Measurements from ENCODE around the gene NINJ2. TPM values are rescaled to one million over a fixed set of nuclear protein-coding genes. Genes with fewer than 3 reads are reported as not detected.
"Not testable (repeated sequence)": the region's sequence is repeated elsewhere in the genome, so short reads cannot be mapped to it uniquely, and the experiment has no call there.

Gene NINJ2
- total RNA-seq, 1 donor from 2014 or later = not detected

DNA sequence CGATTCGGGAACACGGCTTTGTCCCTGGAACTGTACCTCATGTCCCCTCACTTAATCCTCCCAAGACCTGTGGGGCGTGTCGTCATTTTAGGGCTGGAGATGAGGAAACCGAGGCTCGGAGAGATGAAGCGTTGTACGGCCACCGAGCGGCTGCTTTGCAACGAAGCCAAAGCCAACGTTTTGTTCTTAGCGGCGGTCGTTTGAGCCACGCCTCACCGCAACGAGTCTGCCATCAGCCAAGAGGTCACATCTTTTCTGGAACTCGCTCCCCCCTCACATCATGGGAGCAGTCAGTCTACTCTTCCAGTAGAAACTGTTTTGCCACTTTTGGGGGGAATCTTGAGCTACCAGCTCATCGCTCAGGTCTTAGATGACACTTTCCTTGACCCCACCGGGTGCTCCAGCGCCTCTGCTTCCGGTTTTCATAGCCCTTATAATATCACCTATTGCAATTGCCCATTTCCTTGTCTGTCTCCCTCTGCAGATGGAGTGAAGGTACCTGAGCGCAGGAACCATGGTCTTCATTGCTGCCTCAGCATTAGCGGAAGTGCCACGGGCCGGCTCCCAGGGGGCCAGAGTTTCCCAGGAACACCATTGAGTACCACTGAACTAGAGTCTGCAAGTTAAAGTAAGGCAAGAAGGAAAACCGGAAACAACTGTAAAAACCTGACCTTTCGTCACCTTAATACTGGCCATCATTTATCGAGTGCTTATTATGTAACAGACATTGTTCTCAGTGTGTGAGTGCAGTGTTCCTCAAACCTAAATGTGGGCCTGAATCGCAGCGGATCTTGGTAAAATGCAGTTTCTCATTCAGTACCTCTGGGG is 19.6 kb downstream of the NINJ2 start:
- Histone ChIP-seq H3K79me2 (ENCODE audit: insufficient read depth, low read length) (no peaks in the 10 kb centered on the region), H4K20me1 (ENCODE audit: insufficient read depth, low read length) (no peaks in the 10 kb centered on the region), H3K4me1 (ENCODE audit: insufficient read depth, low read length) (peaks cover 24% of the 10 kb centered on the region), H3K9me3 (ENCODE audit: insufficient read depth, low read depth, low read length) (no peaks in the 10 kb centered on the region), H3K36me3 (ENCODE audit: insufficient read depth, low read length) (no peaks in the 10 kb centered on the region), H3K27ac (ENCODE audit: low read depth, low read length) (peak overlapping the region; percentile 55), H3K4me2 (ENCODE audit: low read length) (peak overlapping the region; percentile 84), H3K27me3 (ENCODE audit: insufficient read depth, low read length) (no peaks in the 10 kb centered on the region), H2AFZ (ENCODE audit: low read depth, low read length) (peak overlapping the region; percentile 76), H3K9ac (ENCODE audit: low read length) (peak overlapping the region; percentile 79), H3K4me3 (ENCODE audit: insufficient read depth, low read depth, low read length) (no peak overlapping the region)
- FAIRE-seq (no peak), DNase-seq (ENCODE audit: low read depth) (no peak)
- TF ChIP-seq EZH2 (IDR thresholded peaks at IDR 0.05; ENCODE audit: insufficient read depth, low read length) = no peak
- TF ChIP-seq, protein P1, sequence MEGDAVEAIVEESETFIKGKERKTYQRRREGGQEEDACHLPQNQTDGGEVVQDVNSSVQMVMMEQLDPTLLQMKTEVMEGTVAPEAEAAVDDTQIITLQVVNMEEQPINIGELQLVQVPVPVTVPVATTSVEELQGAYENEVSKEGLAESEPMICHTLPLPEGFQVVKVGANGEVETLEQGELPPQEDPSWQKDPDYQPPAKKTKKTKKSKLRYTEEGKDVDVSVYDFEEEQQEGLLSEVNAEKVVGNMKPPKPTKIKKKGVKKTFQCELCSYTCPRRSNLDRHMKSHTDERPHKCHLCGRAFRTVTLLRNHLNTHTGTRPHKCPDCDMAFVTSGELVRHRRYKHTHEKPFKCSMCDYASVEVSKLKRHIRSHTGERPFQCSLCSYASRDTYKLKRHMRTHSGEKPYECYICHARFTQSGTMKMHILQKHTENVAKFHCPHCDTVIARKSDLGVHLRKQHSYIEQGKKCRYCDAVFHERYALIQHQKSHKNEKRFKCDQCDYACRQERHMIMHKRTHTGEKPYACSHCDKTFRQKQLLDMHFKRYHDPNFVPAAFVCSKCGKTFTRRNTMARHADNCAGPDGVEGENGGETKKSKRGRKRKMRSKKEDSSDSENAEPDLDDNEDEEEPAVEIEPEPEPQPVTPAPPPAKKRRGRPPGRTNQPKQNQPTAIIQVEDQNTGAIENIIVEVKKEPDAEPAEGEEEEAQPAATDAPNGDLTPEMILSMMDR (IDR thresholded peaks at IDR 0.05; ENCODE audit: insufficient read depth, low read depth, low read length) = no peak
- Mint-ChIP-seq H3K9me3 (ENCODE audit: unreplicated experiment) (peaks cover 2% of the 10 kb centered on the region), H3K36me3 (ENCODE audit: low read depth, unreplicated experiment) (no peaks in the 10 kb centered on the region), H3K4me3 (ENCODE audit: unreplicated experiment) (peak overlapping the region; percentile 71), H3K27me3 (ENCODE audit: low read depth, unreplicated experiment) (peaks cover 3% of the 10 kb centered on the region), H3K27ac (ENCODE audit: unreplicated experiment) (peak overlapping the region; percentile 96), H3K4me1 (ENCODE audit: low read depth, unreplicated experiment) (peaks cover 19% of the 10 kb centered on the region)

DNA sequence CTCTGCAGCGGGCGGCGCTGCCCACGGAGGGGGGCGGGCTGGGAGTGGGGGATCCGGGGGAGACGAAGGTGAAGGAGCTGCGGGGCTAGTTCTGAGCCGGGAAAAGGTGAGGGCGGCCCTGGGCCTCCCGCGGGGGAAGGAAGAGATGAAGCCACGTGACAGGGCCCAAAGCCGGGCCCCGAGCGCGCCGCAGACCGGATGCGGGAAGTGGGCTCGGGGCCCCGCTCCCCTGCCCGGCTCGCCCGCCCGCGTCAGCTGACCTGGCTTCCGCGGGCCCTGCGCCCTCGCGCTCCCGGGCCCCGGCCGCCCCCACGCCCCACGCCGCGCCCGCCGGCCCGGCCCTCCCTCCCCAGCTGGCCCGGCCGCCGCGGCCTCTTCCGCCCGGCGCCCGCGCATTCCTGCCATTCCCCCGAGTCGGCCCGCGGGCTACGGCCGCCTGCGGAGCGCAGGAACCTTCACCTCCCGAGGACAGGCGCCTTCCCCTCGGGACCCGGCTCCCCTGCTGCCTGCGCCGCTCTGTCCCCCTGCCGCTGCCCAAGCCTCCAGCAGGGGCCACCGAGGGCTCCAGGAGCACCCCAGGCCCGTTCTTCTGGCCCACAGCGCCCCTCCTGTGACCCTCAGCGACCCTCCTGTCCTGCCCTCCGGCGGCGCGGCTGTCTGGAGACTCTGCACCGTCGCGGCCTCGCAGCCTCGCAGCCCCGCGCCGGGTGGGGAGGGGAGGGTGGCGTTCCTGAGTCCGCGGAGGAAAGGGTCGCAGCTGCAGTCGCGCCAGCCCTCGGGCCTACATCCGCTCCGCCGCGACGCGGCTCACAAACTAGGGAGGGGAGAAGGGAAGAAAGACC is 20.4 kb downstream of the NINJ2 start:
- Histone ChIP-seq H3K79me2 (ENCODE audit: insufficient read depth, low read length) (no peaks in the 10 kb centered on the region), H3K36me3 (ENCODE audit: insufficient read depth, low read length) (no peaks in the 10 kb centered on the region), H3K4me2 (ENCODE audit: low read length) (peak overlapping the region; percentile 84), H3K27me3 (ENCODE audit: insufficient read depth, low read length) (no peaks in the 10 kb centered on the region), H3K4me1 (ENCODE audit: insufficient read depth, low read length) (peaks cover 24% of the 10 kb centered on the region), H3K9me3 (ENCODE audit: insufficient read depth, low read depth, low read length) (no peaks in the 10 kb centered on the region), H3K9ac (ENCODE audit: low read length) (peak overlapping the region; percentile 79), H3K4me3 (ENCODE audit: insufficient read depth, low read depth, low read length) (peak overlapping the region; percentile 36), H2AFZ (ENCODE audit: low read depth, low read length) (peak overlapping the region; percentile 76), H4K20me1 (ENCODE audit: insufficient read depth, low read length) (no peaks in the 10 kb centered on the region), H3K27ac (ENCODE audit: low read depth, low read length) (peak overlapping the region; percentile 55)
- Mint-ChIP-seq H3K4me3 (ENCODE audit: unreplicated experiment) (peak overlapping the region; percentile 74), H3K36me3 (ENCODE audit: low read depth, unreplicated experiment) (no peaks in the 10 kb centered on the region), H3K9me3 (ENCODE audit: unreplicated experiment) (peaks cover 2% of the 10 kb centered on the region), H3K27ac (ENCODE audit: unreplicated experiment) (peak overlapping the region; percentile 96), H3K4me1 (ENCODE audit: low read depth, unreplicated experiment) (peaks cover 19% of the 10 kb centered on the region), H3K27me3 (ENCODE audit: low read depth, unreplicated experiment) (peaks cover 3% of the 10 kb centered on the region)
- no peak for FAIRE-seq
- TF ChIP-seq EZH2 (IDR thresholded peaks at IDR 0.05; ENCODE audit: insufficient read depth, low read length) = no peak
- TF ChIP-seq, protein P1 (IDR thresholded peaks at IDR 0.05; ENCODE audit: insufficient read depth, low read depth, low read length) = no peak
- DNase-seq (ENCODE audit: low read depth) = peak; percentile 42

DNA sequence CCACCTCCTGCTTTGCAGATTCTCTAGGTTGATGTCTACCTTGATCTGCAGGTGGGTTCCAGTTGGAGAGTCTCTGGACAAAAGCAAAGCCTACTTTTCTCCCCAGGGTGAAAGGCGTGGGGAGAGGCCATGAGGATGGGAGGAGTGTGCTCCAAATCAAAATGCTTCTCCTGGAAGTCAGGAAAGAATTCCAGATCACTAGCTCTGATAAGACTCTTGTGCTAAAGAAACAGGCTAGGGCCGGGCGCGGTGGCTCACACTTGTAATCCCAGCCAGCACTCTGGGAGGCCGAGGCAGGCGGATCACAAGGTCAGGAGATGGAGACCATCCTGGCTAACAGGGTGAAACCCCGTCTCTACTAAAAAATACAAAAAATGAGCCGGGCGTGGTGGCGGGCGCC is 21.9 kb downstream of the NINJ2 start:
- H3K27me3 Mint-ChIP-seq (ENCODE audit: low read depth, unreplicated experiment) = not testable (repeated sequence)

More for the DNA sequence above, 21.9 kb downstream of the NINJ2 start:
- H3K9me3 Mint-ChIP-seq (ENCODE audit: unreplicated experiment); H3K9ac ChIP-seq (ENCODE audit: low read length); H4K20me1 ChIP-seq (ENCODE audit: insufficient read depth, low read length); H3K36me3 ChIP-seq (ENCODE audit: insufficient read depth, low read length); H3K79me2 ChIP-seq (ENCODE audit: insufficient read depth, low read length); H3K27me3 ChIP-seq (ENCODE audit: insufficient read depth, low read length); H3K36me3 Mint-ChIP-seq (ENCODE audit: low read depth, unreplicated experiment); FAIRE-seq; H2AFZ ChIP-seq (ENCODE audit: low read depth, low read length); H3K4me2 ChIP-seq (ENCODE audit: low read length); H3K27ac ChIP-seq (ENCODE audit: low read depth, low read length); H3K4me3 ChIP-seq (ENCODE audit: insufficient read depth, low read depth, low read length); H3K9me3 ChIP-seq (ENCODE audit: insufficient read depth, low read depth, low read length); DNase-seq (ENCODE audit: low read depth); H3K4me3 Mint-ChIP-seq (ENCODE audit: unreplicated experiment): not testable (repeated sequence)
- Mint-ChIP-seq H3K27ac (ENCODE audit: unreplicated experiment) (peak overlapping the region; percentile 75), H3K4me1 (ENCODE audit: low read depth, unreplicated experiment) (peaks cover 19% of the 10 kb centered on the region)
- H3K4me1 ChIP-seq (ENCODE audit: insufficient read depth, low read length) = peaks cover 23% of the 10 kb centered on the region

Measured in astrocyte (in vitro differentiated cells and primary cell).